Suprapubic skin (tissue), 4 donors: Measurements from ENCODE around the gene KIAA0319L. TPM values are rescaled to one million over a fixed set of nuclear protein-coding genes. Genes with fewer than 3 reads are reported as not detected.

Source experiments
- DNase-seq, 2 donors: peaks; one replicate each; pipeline ENCODE4 v3.0.0-alpha.2; 2019; ENCODE audit warnings: low spot score in 2 of 2
- H3K27ac ChIP-seq: fragments of 200-600 bp; sonication (generic); one replicate; pipeline ENCODE4 v1.5.1; 2019
- H3K27me3 ChIP-seq: fragments of 200-600 bp; sonication (generic); one replicate; pipeline ENCODE4 v1.5.1; 2019
- H3K36me3 ChIP-seq: fragments of 200-600 bp; sonication (generic); one replicate; pipeline ENCODE4 v1.5.1; 2019
- H3K4me1 ChIP-seq: fragments of 200-600 bp; sonication (generic); one replicate; pipeline ENCODE4 v1.5.1; 2019
- H3K4me3 ChIP-seq: fragments of 200-600 bp; sonication (generic); one replicate; pipeline ENCODE4 v1.5.1; 2019; ENCODE audit warnings: mild to moderate bottlenecking
- H3K9me3 ChIP-seq: fragments of 200-600 bp; sonication (generic); one replicate; pipeline ENCODE4 v1.5.1; 2019
- CTCF ChIP-seq, 2 donors: fragments of 200-600 bp in 1 of 2; fragments of 450-650 bp in 1 of 2; sonication (generic) in 1 of 2; IDR thresholded peaks; one replicate each; pipeline ENCODE4 v1.5.1; 2016 to 2019; ENCODE audit warnings: antibody characterized with exemption in 2 of 2, mild to moderate bottlenecking in 1 of 2, moderate library complexity in 1 of 2
- EP300 ChIP-seq: sonication (generic); formaldehyde crosslinking; IDR thresholded peaks from one replicate; pipeline ENCODE4 v1.6.1; 2017; ENCODE audit warnings: antibody characterized with exemption
- POLR2A ChIP-seq, 2 donors: fragments of 450-650 bp; IDR thresholded peaks; one replicate each; pipeline ENCODE4 v1.6.1; 2017; ENCODE audit warnings: antibody characterized with exemption in 2 of 2, mild to moderate bottlenecking in 2 of 2, moderate library complexity in 2 of 2
- POLR2AphosphoS5 ChIP-seq, 3 donors: sonication (generic); formaldehyde crosslinking; IDR thresholded peaks; one replicate each; pipeline ENCODE4 v1.6.1; 2017; ENCODE audit warnings: antibody characterized with exemption in 3 of 3
- WGBS: methylation state at CpG from one replicate; pipeline ENCODE4 v1.1.5; 2018; 5-methylcytosine and 5-hydroxymethylcytosine counted together
- total RNA-seq, 4 donors: library from RNA; depleted of rRNA; stranded (reverse); fragments of >200 nt; gene quantifications; one replicate each; pipeline ENCODE4 v1.1.0, GENCODE V29; 2016

The KIAA0319L gene
- total RNA-seq, 4 donors from 2014 or later = 52.1 to 124 (median 83.5) TPM

- H3K27me3 ChIP-seq = no peaks in the 10 kb centered on the region
- WGBS = 61% methylated on average over 3 of the region's 3 CpGs
- H3K4me1 ChIP-seq = peaks cover 30% of the 10 kb centered on the region
- no peak overlapping the region for H3K27ac ChIP-seq
- no peak for TF ChIP-seq POLR2A (IDR thresholded peaks at IDR 0.05)
- no peak for TF ChIP-seq EP300
- TF ChIP-seq POLR2AphosphoS5 (IDR thresholded peaks at IDR 0.05) = no peak
- no peak for TF ChIP-seq CTCF (IDR thresholded peaks at IDR 0.05)
- DNase-seq = no peak
- no peak overlapping the region for H3K4me3 ChIP-seq
- no peaks in the 10 kb centered on the region for H3K9me3 ChIP-seq
- H3K36me3 ChIP-seq = no peaks in the 10 kb centered on the region
Observed at GRCh38 chr1:35506960-35507912, 50.0 kb downstream of the KIAA0319L start.

- TF ChIP-seq POLR2AphosphoS5 (IDR thresholded peaks at IDR 0.05) = no peak
- no peak for TF ChIP-seq EP300
- TF ChIP-seq POLR2A (IDR thresholded peaks at IDR 0.05) = no peak
- no peak for TF ChIP-seq CTCF (IDR thresholded peaks at IDR 0.05)
- DNase-seq = no peak
- Histone ChIP-seq H3K36me3 (no peaks in the 10 kb centered on the region), H3K4me1 (peaks cover 30% of the 10 kb centered on the region), H3K9me3 (no peaks in the 10 kb centered on the region), H3K27me3 (no peaks in the 10 kb centered on the region), H3K4me3 (no peak overlapping the region), H3K27ac (no peak overlapping the region)
- WGBS = 75% methylated on average over 4 of the region's 4 CpGs
Observed at GRCh38 chr1:35505911-35506798, 51.0 kb downstream of the KIAA0319L start.

- H3K36me3 ChIP-seq = no peaks in the 10 kb centered on the region
Observed at GRCh38 chr1:35502242-35502641, 55.0 kb downstream of the KIAA0319L start.

GRCh38 chr1:35500439-35500838 lies 56.8 kb downstream of the KIAA0319L start:
- Histone ChIP-seq H3K27ac (no peak overlapping the region), H3K4me3 (no peak overlapping the region), H3K36me3 (no peaks in the 10 kb centered on the region), H3K9me3 (no peaks in the 10 kb centered on the region), H3K4me1 (peaks cover 4% of the 10 kb centered on the region), H3K27me3 (no peaks in the 10 kb centered on the region)
- no peak for DNase-seq
- TF ChIP-seq POLR2A (IDR thresholded peaks at IDR 0.05) = no peak
- TF ChIP-seq POLR2AphosphoS5 (IDR thresholded peaks at IDR 0.05) = no peak
- TF ChIP-seq EP300 = no peak
- TF ChIP-seq CTCF (IDR thresholded peaks at IDR 0.05) = no peak
- 56% methylated on average over 2 of the region's 2 CpGs for WGBS

More at GRCh38 chr1:35502242-35502641, 55.0 kb downstream of the KIAA0319L start:
- DNase-seq = no peak
- H3K27me3 ChIP-seq = no peaks in the 10 kb centered on the region
- no peak overlapping the region for H3K27ac ChIP-seq
- H3K9me3 ChIP-seq = no peaks in the 10 kb centered on the region
- TF ChIP-seq POLR2AphosphoS5 (IDR thresholded peaks at IDR 0.05) = no peak
- TF ChIP-seq POLR2A (IDR thresholded peaks at IDR 0.05) = no peak
- TF ChIP-seq CTCF (IDR thresholded peaks at IDR 0.05) = no peak
- TF ChIP-seq EP300 = no peak
- WGBS = 100% methylated on average over 2 of the region's 2 CpGs
- H3K4me1 ChIP-seq = peaks cover 22% of the 10 kb centered on the region
- H3K4me3 ChIP-seq = no peak overlapping the region
